HCT116 (cell line): ENCODE results near the gene HEMGN. TPM values are rescaled to one million over a fixed set of nuclear protein-coding genes. Genes with fewer than 3 reads are reported as not detected.

Source experiments
- ATAC-seq: fragments of 200-7000 bp; cut with Tn5 transposase; 2 replicates; pipeline ENCODE4 v1.9.1; 2020; ENCODE audit warnings: mild to moderate bottlenecking, moderate library complexity
- BruUV-seq: library from RNA; stranded (reverse); fragments of 400-500 nt; replicated peaks from 2 replicates; lab custom pipeline; 2021; lab: Mats Ljungman, UMichigan
- CTCF ChIA-PET: fragments of 300-600 bp; sonication (Branson Sonifier 250); formaldehyde crosslinking; loops from one replicate; lab custom pipeline; 2021; ENCODE audit warnings: antibody characterized with exemption; lab: Charles Lee
- POLR2A ChIA-PET: fragments of 300-600, 350-600 bp; sonication (Branson Sonifier 250); formaldehyde crosslinking; loops from one replicate; lab custom pipeline; 2021; ENCODE audit warnings: antibody characterized with exemption; lab: Charles Lee
- RAD21 ChIA-PET, 2 experiments: fragments of 300-600 bp; sonication (Branson Sonifier 250); formaldehyde crosslinking; loops; one replicate each; lab custom pipeline; 2023; ENCODE audit warnings: low total read pairs in 2 of 2; ENCODE audit not compliant: uncharacterized antibody in 2 of 2, unreplicated experiment in 2 of 2, low non-redundant PET in 1 of 2; lab: Charles Lee
- DNase-seq: peaks from one replicate; pipeline ENCODE4 v3.0.0-alpha.2; 2010; ENCODE audit warnings: low read depth, low spot score
- H2AFZ ChIP-seq: fragments of 200-600 bp; shearing (Covaris generic), sonication (generic); 2 replicates; pipeline ENCODE4 v1.6.1; 2017; ENCODE audit warnings: low read depth, mixed run types, mixed read lengths, antibody characterized with exemption, low read length; ENCODE audit not compliant: poor library complexity, severe bottlenecking
- H3K27ac ChIP-seq: 2 replicates; pipeline ENCODE4 v1.5.1; 2012; ENCODE audit warnings: low read depth, low read length
- H3K27me3 ChIP-seq: fragments of 200-600 bp; sonication (generic); 2 replicates; pipeline ENCODE4 v1.6.1; 2016; ENCODE audit warnings: mixed run types, low read length, mixed read lengths; ENCODE audit not compliant: insufficient read depth
- H3K36me3 ChIP-seq, 2 experiments: fragments of 200-500 bp in 1 of 2; fragments of 200-600 bp in 1 of 2; sonication (Bioruptor generic) in 1 of 2; sonication (generic) in 1 of 2; 2 replicates each; pipeline versions ENCODE4 v1.5.1 to v1.6.1; 2014 to 2016; ENCODE audit warnings: low read length in 2 of 2, inconsistent platforms in 1 of 2, mixed read lengths in 1 of 2, mixed run types in 1 of 2; ENCODE audit not compliant: insufficient read depth in 2 of 2, control insufficient read depth in 1 of 2
- H3K4me1 ChIP-seq, 2 experiments: fragments of 200-600 bp in 1 of 2; sonication (generic) in 1 of 2; 2 replicates each; pipeline versions ENCODE4 v1.5.1 to v1.6.1; 2012 to 2017; ENCODE audit warnings: low read length in 2 of 2, inconsistent platforms in 1 of 2, mild to moderate bottlenecking in 1 of 2, mixed read lengths in 1 of 2, mixed run types in 1 of 2, moderate library complexity in 1 of 2; ENCODE audit not compliant: insufficient read depth in 2 of 2, control insufficient read depth in 1 of 2
- H3K4me2 ChIP-seq: fragments of 200-600 bp; sonication (generic); 2 replicates; pipeline ENCODE4 v1.6.1; 2017; ENCODE audit warnings: mixed run types, low read length, mixed read lengths
- H3K4me3 ChIP-seq, 2 experiments: fragments of 200-600 bp in 1 of 2; sonication (generic) in 1 of 2; replicated peaks in 1 of 2; 2 replicates each; pipeline ENCODE4 v1.5.1; 2011 to 2016; ENCODE audit warnings: low read length in 2 of 2, control low read depth in 1 of 2, low read depth in 1 of 2, mild to moderate bottlenecking in 1 of 2, mixed read lengths in 1 of 2, mixed run types in 1 of 2
- H3K79me2 ChIP-seq: fragments of 200-600 bp; sonication (generic); 2 replicates; pipeline ENCODE4 v1.6.1; 2017; ENCODE audit warnings: mild to moderate bottlenecking, mixed run types, low read length, moderate library complexity, mixed read lengths; ENCODE audit not compliant: insufficient read depth
- H3K9ac ChIP-seq: fragments of 200-600 bp; sonication (generic); 2 replicates; pipeline ENCODE4 v1.6.1; 2016; ENCODE audit warnings: low read length, mixed read lengths
- H3K9me2 ChIP-seq: fragments of 200-600 bp; sonication (generic), shearing (Covaris generic); 2 replicates; pipeline ENCODE4 v1.6.1; 2017; ENCODE audit warnings: mixed run types, mild to moderate bottlenecking, moderate library complexity; ENCODE audit not compliant: insufficient read depth
- H3K9me3 ChIP-seq, 2 experiments: fragments of 200-500 bp in 1 of 2; fragments of 200-600 bp in 1 of 2; sonication (Bioruptor generic) in 1 of 2; sonication (generic) in 1 of 2; 2 replicates each; pipeline ENCODE4 v1.6.1; 2014 to 2017; ENCODE audit warnings: low read length in 2 of 2, mixed read lengths in 2 of 2, inconsistent platforms in 1 of 2, low read depth in 1 of 2, mild to moderate bottlenecking in 1 of 2, mixed run types in 1 of 2, moderate library complexity in 1 of 2; ENCODE audit not compliant: control insufficient read depth in 1 of 2, insufficient read depth in 1 of 2
- H4K20me1 ChIP-seq: fragments of 200-600 bp; sonication (generic), shearing (Covaris generic); 2 replicates; pipeline ENCODE4 v1.6.1; 2017; ENCODE audit warnings: mixed run types, mild to moderate bottlenecking, moderate library complexity; ENCODE audit not compliant: insufficient read depth
- ATF3 ChIP-seq: IDR thresholded peaks from 2 replicates; pipeline ENCODE4 v1.6.1; 2012
- CEBPB ChIP-seq: IDR thresholded peaks from 2 replicates; pipeline ENCODE4 v1.6.1; 2012; ENCODE audit warnings: low read depth
- EZH2 ChIP-seq: fragments of 200-600 bp; sonication (generic); IDR thresholded peaks from 2 replicates; pipeline ENCODE4 v1.6.1; 2017; ENCODE audit warnings: antibody characterized with exemption, mixed run types
- EZH2phosphoT487 ChIP-seq: fragments of 200-600 bp; IDR thresholded peaks from 2 replicates; pipeline ENCODE4 v1.6.1; 2018; ENCODE audit warnings: antibody characterized with exemption, borderline replicate concordance
- FOSL1 ChIP-seq: IDR thresholded peaks from 2 replicates; pipeline ENCODE4 v1.6.1; 2012; ENCODE audit warnings: low read depth
- MAX ChIP-seq: IDR thresholded peaks from 2 replicates; pipeline ENCODE4 v1.6.1; 2012
- POLR2AphosphoS5 ChIP-seq: IDR thresholded peaks from 2 replicates; pipeline ENCODE4 v1.6.1; 2011; ENCODE audit warnings: mild to moderate bottlenecking, low read depth, low read length, moderate library complexity
- REST ChIP-seq: IDR thresholded peaks from 2 replicates; pipeline ENCODE4 v1.6.1; 2012; ENCODE audit warnings: low read depth
- SIN3A ChIP-seq: IDR thresholded peaks from 2 replicates; pipeline ENCODE4 v1.6.1; 2012; ENCODE audit warnings: low read depth
- YY1 ChIP-seq: IDR thresholded peaks from 2 replicates; pipeline ENCODE4 v1.6.1; 2011; ENCODE audit warnings: low read length, low read depth, moderate library complexity, mild to moderate bottlenecking; ENCODE audit not compliant: insufficient replicate concordance; ENCODE audit errors: extremely low read depth
- ZBTB33 ChIP-seq: IDR thresholded peaks from 2 replicates; pipeline ENCODE4 v1.6.1; 2011; ENCODE audit warnings: mild to moderate bottlenecking, low read length, moderate library complexity; ENCODE audit not compliant: insufficient replicate concordance; ENCODE audit errors: extremely low read depth
- ZFX ChIP-seq: fragments of 450-650 bp; IDR thresholded peaks from 2 replicates; pipeline ENCODE4 v1.6.1; 2017
- ZNF274 ChIP-seq: fragments of 200-500 bp; sonication (Bioruptor generic); IDR thresholded peaks from 2 replicates; pipeline ENCODE4 v1.6.1; 2014; ENCODE audit warnings: mild to moderate bottlenecking, low read depth, low read length, inconsistent platforms
- intact Hi-C: fragments of 100-400 bp; cut with micrococcal nuclease; formaldehyde crosslinking; loops from 2 replicates; pipeline ENCODE4 v1.10.0; 2022
- total RNA-seq: library from RNA; stranded (reverse); gene quantifications from one replicate; pipeline ENCODE4 v1.2.1, GENCODE V29; 2021; ENCODE audit not compliant: unreplicated experiment

The HEMGN gene
- total RNA-seq, 1 experiment from 2014 or later: not detected

GRCh38 chr9:97985058-97985861, 47.3 kb upstream of the HEMGN start:
- H2AFZ ChIP-seq: no peak overlapping the region
- BruUV-seq: no TSS peak
- H3K4me2 ChIP-seq: peak overlapping the region; percentile 93
- H4K20me1 ChIP-seq: peaks cover 27% of the 10 kb centered on the region; the same call in 1 of the 2 replicates
- H3K27ac ChIP-seq: peak overlapping the region; percentile 98
- intact Hi-C loops: no loop called here
- no peak for TF ChIP-seq ZNF274
- TF ChIP-seq EZH2phosphoT487: no peak
- TF ChIP-seq REST: no peak
- no peak for TF ChIP-seq EZH2
- TF ChIP-seq ZFX: peak; percentile 35; the same call in 1 of the 2 replicates
- TF ChIP-seq CEBPB: no peak
- TF ChIP-seq SIN3A: no peak
- TF ChIP-seq ATF3: no peak
- TF ChIP-seq POLR2AphosphoS5: no peak
- peak; percentile 16 for TF ChIP-seq YY1
- peak; percentile 84 for TF ChIP-seq MAX
- no peak for TF ChIP-seq ZBTB33
- TF ChIP-seq FOSL1: no peak
- H3K9me2 ChIP-seq: no peaks in the 10 kb centered on the region
- no peaks in the 10 kb centered on the region for H3K9me3 ChIP-seq
- no peaks in the 10 kb centered on the region for H3K27me3 ChIP-seq
- POLR2A ChIA-PET: interaction anchor here (1.6 kb wide), 1 partner anchor 352 kb away, joined by 3 read pairs; the partner anchor contains the start of genes NCBP1 and TSTD2
- CTCF ChIA-PET: no interaction called here
- H3K9ac ChIP-seq: peak overlapping the region; percentile 99
- peak overlapping the region; percentile 75 to 86 for H3K4me3 ChIP-seq
- H3K79me2 ChIP-seq: peaks cover 67% of the 10 kb centered on the region
- H3K4me1 ChIP-seq: peaks cover 28 to 69% of the 10 kb centered on the region in 2 experiments
- no peaks in the 10 kb centered on the region; a peak in 1 of 4 replicates for H3K36me3 ChIP-seq
- RAD21 ChIA-PET: no interaction called here
- ATAC-seq: no peak
- DNase-seq: no peak
